Measurements from ENCODE around the gene CYB561D2.

Gene CYB561D2

DNA sequence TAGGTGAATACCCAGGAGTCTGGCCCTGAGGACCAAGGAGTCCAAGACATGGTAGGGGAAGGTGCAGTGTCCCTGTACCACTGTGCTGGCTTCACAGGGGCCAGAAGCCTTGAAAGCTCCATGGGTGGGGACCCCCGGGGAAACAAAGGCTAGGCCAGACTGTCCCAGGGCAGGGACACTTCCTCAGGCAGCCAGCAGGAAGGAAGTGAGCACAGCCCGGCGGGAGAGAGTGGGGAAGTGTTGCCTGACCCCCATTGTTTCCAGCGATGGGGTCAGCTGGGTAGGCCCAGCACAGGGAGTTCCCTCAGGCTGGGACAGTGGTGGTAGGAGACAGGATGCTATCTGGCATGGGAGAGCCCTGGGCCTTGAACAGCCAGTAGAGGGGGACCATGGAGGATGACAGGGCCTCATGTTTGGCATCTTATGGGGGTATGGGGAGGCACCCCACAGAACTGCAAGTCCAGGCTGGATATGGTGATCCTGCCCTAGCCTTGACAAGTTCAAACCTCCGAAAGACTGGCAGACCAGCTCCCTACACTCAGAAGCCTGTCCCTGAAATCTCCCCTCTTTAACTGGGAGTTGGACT is 27.0 kb upstream of the CYB561D2 start:
- no peak for DNase-seq (ENCODE audit: low read depth)

DNA sequence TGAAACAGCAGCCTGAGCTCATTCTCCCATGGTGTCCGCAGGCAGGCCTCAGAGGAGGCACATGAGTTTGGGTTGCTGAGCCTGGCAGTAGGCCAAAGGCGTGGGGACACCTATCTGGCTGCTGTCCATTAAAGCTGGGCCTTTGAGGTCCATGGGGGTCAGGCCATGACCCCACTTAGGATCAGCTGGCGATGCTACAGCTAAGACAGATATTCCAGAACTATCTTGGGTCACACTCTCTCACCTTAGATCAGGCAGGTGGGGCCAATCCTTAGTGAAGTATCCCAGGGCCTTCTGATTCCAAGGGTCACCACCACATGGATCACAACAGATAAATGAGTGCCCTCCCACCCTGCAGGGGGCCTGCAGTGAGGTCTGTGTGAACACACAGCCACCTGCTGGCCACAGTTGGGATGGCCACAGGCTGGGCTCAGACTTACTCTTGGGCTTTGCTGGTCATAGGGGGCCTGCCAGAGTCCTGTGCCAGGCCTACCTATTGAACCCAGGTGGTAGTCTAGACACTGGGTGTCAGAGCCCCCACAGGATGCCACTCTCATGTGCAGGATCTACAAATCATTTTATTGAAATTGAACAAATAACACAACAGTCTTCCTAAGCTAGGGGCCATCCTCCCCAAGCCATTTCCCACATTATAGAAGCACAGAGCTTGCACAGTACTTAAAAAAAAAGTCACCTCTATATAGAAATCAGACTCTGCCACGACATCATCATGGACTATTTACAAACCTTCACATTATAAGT is 26.1 kb upstream of the CYB561D2 start:
- peak; percentile 40 for DNase-seq (ENCODE audit: low read depth)

- DNase-seq (ENCODE audit: low read depth): no peak
These were observed 25.6 kb upstream of the CYB561D2 start for GRCh38 chr3:50325113-50325480.

DNA sequence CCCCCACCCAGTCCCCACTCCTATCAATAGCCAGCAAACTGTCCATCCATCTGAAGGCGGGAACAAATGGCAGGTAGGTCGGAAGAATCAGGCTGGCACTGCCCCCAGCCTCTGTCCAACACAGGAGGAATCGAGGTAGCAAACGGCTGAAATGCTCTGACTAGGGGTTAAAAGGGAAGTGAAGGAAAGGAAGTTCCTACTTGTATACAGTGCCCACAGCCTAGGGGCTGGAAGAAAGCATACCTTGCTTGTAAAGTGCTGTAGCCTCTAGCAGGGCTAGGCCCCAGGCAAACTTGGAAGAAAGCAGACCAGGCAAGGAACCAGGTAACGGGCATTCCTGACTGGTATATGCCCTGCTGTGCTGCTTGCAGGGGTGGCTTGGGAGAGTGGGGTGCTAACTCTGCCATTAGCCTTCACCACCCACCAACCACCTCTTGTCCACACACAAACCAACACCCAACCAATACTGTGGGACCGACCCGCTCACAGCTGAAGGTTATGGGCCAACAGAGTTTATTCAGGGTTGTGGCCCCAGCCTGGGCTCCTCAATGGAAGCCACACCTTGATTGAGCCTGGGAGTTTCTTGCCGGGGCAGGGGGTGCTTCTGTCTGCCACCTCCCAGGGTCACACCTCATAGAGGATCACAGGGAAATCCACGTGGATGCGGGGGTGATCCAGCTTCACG is 25.0 kb upstream of the CYB561D2 start:
- no peak for DNase-seq (ENCODE audit: low read depth)

GRCh38 chr3:50326182-50326541 is 24.5 kb upstream of the CYB561D2 start:
- DNase-seq (ENCODE audit: low read depth): no peak

DNA sequence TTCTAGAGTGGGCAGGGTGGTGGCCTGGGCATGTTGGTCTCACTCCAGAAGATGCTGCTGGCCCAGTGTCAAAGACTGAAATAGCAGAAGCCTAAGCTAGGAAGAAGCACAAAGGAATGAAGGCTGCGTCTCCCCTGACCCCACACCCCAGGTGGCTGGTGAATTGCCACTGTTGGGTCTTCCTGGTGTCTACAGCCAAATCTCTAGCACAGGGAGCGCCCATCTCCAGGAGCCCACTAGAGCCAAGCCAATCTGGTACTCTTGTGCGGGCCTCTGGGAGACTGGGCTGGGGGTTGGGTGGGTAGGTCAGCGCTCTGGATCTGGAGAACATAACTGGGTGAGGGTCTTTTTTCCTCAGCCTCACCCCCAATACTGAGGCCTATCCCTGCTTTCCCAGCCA is 23.5 kb upstream of the CYB561D2 start:
- no peak for DNase-seq (ENCODE audit: low read depth)

- DNase-seq (ENCODE audit: low read depth): peak; percentile 92
These were observed 22.5 kb upstream of the CYB561D2 start, which contains the start of gene TUSC2 for GRCh38 chr3:50327943-50328691. TSS of gene TUSC2 (minus strand) at chr3:50328223. CDS start at chr3:50328099, 124 bp downstream.

DNA sequence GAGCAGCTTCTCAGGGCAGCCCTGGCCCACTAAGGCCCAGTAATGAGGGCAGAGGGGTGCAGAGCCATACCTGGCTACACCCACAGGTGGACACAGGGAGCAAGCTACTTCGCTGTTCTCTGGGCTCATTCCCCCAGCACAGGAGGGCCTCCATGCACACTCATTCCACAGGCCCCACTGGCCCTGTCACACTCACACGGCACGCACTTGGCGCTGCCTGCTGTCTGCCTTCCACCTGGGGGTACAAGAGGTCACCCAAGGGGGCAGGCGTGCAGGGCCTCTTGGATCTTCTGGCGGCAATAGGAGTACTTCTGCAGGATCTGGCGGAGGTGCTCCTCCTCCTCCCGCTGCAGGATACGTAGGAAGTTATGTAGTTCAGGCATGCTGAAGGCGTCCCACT is 20.3 kb upstream of the CYB561D2 start:
- no peak for DNase-seq (ENCODE audit: low read depth)

- DNase-seq (ENCODE audit: low read depth): no peak
These were observed 19.2 kb upstream of the CYB561D2 start for GRCh38 chr3:50331364-50331907.

DNA sequence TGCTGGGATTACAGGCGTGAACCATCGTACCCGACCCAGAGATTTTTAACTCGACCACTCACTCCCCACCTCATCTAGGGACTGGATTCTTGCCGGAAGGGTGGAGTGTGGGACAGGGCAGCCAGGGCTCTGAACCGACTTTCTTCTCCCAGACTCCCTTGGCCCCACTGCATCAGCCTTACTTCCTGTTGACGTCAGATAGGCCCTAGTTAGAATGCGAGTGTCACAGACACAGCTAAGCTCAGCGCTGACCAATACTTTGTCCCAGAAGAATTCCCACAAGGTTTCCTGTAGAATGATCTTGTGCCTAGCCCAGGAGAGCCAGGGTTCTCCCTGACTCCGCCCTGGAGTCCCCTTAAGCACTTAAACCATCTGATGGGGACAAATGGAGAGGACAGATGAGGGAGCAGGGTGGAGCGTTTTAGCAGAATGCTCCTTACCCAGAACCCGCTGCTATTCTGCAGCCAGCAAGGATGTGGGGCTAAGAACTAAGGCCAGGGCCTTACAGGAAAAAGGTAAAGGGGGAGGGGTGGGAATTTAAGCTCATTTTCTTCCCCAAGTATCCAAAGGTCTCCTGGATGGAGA is 16.8 kb upstream of the CYB561D2 start:
- DNase-seq (ENCODE audit: low read depth): no peak

- no peak for DNase-seq (ENCODE audit: low read depth)
These were observed 16.2 kb upstream of the CYB561D2 start for GRCh38 chr3:50334339-50335075.

DNA sequence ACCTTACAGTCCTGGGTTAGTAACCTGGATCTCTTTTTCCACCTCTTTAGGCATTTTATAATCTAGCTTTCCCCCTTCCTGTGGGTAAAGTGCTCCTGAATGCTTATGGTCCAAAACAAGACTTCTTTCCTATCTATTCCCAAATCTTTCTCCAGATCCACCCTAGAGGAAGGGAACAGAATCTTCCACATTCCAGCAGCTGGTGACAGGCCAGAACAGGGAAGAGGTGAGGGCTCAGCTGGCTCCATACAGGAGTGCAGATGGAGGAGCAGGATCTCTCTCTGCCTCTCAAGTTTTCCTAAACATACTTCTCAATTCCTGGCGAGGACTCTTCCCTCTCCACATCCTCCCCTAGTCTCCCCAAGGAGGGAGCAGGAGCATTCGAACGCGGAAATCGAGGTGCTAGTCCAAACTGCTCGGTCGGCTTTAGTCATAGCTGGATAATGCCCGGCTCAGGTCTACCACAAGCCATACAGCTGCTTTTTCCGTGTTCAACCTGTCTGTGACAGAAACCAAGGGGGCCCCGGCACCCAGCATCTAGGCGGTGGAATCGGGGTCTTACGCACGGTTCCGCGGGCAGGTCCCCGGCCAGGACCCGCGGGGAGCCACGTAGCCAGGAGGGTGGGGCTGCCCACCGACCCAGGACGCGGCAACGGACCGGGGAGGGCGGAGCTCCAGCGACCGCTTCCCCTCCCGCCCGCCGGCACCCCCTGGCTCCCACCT is 14.0 kb upstream of the CYB561D2 start:
- no peak for DNase-seq (ENCODE audit: low read depth)

- DNase-seq (ENCODE audit: low read depth): peak; percentile 94
These were observed 13.3 kb upstream of the CYB561D2 start for GRCh38 chr3:50337175-50337861.

DNA sequence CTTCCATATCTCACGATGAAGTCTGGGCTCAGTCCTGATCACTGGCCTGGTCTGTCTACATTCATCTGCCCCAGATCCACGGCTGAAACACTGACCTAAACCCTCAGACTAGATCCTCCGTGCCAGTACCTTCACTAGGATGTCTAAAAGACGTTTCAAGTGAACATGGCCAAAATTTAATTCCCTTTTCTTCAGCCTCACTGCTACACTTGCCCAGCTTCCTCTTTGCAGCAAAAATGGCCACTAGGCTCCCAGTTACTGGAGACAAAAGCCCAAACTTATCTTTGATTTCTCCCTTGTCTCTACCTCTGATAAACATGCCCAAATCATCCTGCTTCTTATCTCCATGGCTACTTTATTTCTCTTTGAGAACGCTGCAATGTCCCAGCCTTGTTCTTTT is 11.7 kb upstream of the CYB561D2 start:
- DNase-seq (ENCODE audit: low read depth): no peak

DNA sequence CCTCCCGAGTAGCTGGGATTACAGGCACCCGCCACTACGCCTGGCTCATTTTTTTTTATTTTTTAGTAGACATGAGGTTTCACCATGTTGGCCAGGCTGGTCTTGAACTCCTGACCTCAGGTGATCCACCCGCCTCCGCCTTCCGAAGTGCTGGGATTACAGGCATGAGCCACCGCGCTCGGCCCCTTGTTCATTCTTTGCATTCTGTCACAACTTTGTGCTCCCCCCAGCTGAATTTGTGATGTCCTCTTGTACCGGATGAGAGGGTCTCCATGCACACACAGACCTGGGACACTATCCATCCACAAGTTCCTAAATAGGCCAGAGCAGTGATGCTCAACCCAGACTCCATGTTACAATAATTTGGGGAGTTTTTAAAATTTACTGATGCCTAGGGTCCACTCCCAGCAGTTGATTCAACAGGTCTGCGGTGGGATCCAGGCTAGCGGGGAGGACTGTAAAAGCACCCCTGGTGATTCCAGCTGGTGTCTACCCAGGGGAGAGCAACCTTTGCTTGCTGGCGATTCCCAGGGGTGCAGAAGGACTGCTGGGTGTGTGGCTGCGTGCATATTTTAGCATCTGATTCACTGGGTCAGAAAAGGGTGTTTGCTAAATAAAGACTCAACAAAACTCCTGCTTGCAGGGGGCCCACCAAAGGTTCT is 11.0 kb upstream of the CYB561D2 start:
- no peak for DNase-seq (ENCODE audit: low read depth)

DNA sequence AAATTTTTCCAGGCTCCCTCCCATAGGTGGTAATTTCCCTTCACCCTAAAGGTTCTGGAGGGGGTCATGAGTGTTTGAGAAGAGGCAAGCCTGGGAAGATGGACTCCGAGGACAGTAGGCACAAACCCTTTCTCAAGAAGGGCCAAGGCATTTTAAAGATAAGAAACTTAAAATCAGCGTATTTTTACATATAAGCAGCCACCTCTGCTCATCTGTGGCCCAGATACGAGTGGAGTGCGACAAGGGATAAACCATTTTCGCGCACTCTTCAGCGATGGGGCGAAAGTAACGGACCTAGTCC is 10.6 kb upstream of the CYB561D2 start:
- no peak for DNase-seq (ENCODE audit: low read depth)

DNA sequence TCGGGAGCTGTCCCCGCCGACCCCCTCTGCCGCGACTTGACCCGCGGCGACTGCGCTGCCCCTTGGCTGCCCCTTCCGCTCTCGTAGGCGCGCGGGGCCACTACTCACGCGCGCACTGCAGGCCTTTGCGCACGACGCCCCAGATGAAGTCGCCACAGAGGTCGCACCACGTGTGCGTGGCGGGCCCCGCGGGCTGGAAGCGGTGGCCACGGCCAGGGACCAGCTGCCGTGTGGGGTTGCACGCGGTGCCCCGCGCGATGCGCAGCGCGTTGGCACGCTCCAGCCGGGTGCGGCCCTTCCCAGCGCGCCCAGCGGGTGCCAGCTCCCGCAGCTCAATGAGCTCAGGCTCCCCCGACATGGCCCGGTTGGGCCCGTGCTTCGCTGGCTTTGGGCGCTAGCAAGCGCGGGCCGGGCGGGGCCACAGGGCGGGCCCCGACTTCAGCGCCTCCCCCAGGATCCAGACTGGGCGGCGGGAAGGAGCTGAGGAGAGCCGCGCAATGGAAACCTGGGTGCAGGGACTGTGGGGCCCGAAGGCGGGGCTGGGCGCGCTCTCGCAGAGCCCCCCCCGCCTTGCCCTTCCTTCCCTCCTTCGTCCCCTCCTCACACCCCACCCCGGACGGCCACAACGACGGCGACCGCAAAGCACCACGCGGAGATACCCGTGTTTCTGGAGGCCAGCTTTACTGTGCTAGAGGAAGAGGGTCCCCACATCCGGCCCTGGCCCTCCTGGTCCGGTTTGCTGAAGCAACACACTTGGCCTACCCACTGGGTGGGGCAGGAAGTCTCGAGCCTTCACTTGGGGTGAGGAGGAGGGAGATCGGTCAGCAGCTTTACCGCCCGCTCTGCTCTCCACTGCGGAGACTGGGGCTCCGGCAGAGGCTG is 10.0 kb upstream of the CYB561D2 start, which contains the start of gene RASSF1:
TSS of gene RASSF1 (minus strand) at position 389 of the 882 bp plus-strand sequence. CDS start at position 358, 31 bp downstream.
- DNase-seq (ENCODE audit: low read depth): peak; percentile 50

GRCh38 chr3:50341537-50341936 is 9.1 kb upstream of the CYB561D2 start:
- no peak for DNase-seq (ENCODE audit: low read depth)
